NCI-H2081 treated with DMSO at 0.1 percent for 48 hours (cell line): ENCODE data around the gene ZYG11B.
"Not testable (repeated sequence)": the region's sequence is repeated elsewhere in the genome, so short reads cannot be mapped to it uniquely, and the experiment has no call there.

Experiments
- DNase-seq: peaks from one replicate; lab custom pipeline; 2025; lab: John Stamatoyannopoulos, UW

The ZYG11B gene

DNA sequence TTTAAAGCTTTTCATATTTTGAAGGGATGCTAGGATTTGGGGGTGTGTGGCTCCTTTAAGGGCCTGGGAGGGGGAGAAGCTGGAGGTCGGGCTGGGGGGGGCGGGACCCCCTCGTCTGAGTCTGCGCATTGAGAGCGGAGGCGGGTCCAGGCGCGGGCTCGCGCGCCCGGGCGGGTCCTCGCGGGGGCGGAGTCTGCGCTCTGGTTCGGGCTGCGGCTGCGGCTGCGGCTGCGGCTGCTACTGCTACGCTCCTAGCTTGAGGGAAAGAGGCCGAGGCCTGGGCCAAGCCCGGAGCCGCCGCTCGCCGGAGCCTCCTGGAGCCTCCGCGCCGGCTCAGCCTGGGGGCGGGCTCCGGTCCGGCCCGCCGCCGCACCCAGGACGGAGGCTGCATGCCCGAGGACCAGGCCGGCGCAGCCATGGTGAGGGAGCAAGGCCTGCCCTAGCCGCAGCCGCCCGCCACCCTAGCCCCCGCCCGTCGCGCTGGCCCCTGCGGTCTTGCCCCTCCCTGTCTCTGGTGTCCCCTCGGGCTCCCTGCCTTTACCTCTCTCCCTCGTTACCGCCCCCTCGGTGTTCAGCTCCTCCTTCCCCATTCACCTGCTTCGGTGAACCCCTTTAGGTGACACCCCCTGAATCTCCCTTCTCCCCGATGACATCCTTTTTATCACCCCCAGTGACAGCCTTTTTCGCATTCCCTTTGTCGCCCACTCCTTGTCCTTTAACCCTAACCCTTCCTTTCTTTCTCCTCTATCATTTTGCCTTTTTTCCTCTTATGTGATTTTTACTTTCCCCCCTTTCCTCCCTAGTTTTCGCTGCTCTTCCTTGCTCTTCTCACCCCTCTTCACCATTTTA lies at the start of gene ZYG11B:
TSS of gene ZYG11B (plus strand) at position 189 of the 849 bp plus-strand sequence. CDS start at position 390, 201 bp downstream.
- peak; percentile 67 for DNase-seq

- no peak for DNase-seq
These were observed 49.0 kb upstream of the ZYG11B start for GRCh38 chr1:52677076-52677806.

DNA sequence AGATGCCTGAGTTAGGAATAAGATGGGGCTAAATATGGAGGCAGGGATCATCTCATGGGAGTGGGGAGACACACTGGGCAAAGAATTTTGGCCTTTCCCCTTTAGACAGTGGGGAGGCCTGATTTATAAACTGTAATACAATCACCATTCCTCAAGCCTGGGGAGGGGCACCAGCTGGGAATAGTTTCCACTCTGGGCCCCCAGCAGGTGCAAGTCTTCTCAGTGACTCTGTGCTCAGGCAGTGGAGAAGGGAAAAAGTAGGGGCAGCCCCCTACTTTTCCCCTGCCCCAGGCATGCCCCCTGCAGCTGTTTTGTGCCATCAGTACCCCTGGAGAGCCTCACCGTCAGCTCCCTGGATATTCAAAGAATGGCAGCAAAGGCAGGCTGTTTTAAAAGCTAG lies 47.2 kb upstream of the ZYG11B start:
- no peak for DNase-seq

DNA sequence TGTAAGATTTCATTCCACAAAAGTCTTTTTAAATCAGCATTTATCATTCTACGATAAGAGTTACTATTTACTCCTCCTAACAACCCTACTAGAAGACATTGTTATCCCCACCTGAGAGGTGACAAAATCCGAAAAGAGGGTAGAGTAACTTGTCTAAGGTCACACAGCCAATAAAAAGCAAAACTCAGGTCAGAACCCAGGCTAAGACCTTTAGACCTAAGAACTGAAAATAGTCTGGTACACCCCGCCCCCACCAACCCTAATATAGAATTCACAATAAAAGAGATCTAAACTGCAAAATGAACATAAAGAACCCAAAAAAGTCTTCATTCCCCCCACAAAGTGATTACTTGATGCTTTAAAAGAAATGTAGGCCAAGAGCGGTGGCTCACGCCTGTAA lies 46.8 kb upstream of the ZYG11B start:
- DNase-seq: no peak

GRCh38 chr1:52680353-52680752 lies 45.9 kb upstream of the ZYG11B start:
- DNase-seq: no peak

DNA sequence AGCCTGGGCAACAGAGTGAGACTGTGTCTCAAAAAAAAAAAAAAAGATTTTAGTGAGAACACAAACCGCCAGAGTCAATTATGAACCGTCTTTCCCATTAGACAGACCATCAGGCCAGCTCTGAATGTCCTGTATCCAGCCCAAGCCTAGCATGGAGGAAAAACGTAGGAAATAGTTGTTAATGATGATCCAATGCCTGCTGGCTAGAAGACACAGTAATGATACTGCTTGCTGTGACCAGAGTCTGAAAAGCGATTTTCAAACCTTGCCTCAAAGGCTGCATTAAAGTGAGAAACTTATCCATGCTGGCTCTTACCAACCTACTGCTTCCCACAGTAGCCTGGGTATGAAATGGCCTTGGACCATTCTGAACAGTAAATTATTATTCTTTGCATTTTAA lies 45.1 kb upstream of the ZYG11B start:
- DNase-seq: no peak

DNA sequence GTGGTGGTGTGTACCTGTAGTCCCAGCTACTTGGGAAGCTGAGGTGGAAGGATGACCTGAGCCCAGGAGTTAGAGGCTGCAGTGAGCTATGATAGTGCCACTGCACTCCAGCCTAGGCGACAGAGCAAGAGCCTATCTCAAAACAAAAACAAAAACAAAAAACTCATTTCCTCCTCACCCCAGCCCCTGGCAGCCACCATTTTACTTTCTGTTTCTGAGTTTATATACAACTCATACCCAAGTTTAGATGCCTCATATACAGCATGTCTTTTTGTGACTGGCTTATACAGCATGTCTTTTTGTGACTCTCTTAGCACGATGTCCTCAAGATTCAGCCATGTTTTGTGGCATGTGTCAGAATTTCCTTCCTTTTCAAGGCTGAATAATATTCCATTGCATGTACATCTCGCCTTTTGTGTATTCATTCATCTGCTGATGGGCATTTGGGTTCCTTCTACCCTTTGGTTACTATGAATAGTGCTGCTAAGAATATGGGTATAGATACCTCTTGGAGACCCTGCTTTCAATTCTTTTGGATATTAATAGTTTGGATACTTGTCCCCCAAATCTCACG lies 42.8 kb upstream of the ZYG11B start:
- no peak for DNase-seq

GRCh38 chr1:52684545-52684944 lies 41.7 kb upstream of the ZYG11B start:
- DNase-seq: no peak

DNA sequence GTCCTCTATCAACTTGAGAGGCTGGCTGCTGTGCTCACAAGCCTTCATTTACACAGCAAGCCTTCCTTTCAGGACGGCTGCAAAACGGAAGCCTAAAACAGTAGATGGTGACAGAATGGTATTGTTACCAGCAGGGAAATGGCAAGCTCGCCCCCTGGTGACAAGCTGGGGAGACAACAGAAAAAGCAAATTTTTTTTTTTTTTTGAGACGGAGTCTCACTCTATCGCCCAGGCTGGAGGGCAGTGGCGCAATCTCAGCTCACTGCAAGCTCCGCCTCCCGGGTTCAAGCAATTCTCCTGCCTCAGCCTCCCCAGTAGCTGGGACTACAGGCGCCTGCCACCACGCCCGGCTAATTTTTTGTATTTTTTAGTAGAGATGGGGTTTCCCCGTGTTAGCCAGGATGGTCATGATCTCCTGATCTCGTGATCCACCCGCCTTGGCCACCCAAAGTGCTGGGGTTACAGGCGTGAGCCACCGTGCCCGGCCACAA lies 39.9 kb upstream of the ZYG11B start:
- peak; percentile 17 for DNase-seq

DNA sequence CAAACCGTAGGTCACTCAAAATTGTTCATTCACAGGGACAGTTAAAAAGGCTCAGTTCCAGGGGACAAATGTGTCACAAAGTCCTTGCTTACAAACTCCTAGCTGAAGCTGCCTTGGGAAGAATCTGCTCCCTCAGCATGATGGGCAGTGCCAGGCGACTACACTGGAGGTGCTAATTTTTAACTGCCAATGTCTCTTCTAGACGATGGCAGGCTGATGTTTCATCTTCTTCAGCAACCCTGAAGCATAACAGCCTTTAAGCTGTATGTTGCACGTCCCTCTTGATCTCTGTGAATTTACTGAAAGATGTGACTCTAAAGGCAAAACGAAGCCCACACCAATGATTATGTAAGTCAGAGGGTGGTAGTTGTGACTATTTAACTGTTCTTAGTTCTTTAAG lies 39.4 kb upstream of the ZYG11B start:
- no peak for DNase-seq

GRCh38 chr1:52691821-52692220 lies 34.4 kb upstream of the ZYG11B start:
- no peak for DNase-seq

DNA sequence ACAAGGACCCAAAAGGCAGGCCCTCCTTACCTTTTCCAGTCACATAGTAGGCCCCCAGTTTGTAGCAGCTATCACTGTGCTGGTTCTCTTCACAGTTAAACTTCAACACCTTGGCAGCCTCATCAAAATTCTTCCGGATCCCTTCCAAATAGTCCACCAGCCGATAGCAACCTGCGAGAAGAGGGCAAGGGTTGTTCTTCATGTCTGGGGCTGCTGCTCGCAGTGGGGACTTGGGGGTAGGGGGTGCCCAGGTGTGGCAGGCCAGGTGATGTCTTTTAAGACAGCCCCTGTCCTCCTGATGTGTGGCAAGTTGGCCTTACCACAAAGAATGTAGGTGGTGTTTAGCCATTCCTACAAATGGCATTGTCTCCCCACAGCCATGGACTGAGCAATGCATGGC lies 33.6 kb upstream of the ZYG11B start:
- DNase-seq: no peak

DNA sequence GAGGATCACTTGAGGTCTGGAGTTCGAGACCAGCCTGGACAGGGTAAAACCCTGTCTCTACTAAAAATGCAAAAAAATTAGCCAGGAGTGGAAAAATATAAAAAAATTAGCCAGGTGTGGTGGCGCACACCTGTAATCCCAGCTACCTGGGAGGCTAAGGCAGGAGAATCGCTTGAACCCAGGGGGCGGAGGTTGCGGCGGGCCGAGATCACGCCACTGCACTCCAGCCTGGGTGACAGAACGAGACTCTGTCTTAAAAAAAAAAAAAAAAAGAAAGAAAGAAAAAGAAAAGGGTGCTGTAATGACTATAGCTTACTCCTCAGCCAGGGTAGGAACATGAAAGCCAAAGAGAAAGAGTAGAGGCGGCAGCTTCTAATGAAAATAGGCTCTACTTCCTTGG lies 32.9 kb upstream of the ZYG11B start:
- DNase-seq: not testable (repeated sequence)

DNA sequence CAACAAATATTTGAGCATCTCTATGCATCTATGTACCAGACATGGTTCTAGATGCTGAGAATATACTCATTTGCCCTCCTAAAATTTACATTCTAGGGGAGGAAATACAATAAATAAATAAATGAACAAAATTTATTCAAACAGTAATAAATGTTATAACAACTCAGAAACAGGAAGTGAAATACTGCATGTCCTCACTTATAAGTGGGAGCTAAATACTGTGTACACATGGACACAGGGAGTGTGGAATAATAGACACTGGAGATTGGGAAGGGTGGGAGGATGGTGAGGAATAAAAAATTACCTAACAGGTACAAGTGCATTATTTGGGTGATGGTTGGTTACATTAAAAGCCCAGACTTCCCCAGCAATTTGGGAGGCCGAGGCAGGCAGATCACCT lies 32.4 kb upstream of the ZYG11B start:
- DNase-seq: no peak

DNA sequence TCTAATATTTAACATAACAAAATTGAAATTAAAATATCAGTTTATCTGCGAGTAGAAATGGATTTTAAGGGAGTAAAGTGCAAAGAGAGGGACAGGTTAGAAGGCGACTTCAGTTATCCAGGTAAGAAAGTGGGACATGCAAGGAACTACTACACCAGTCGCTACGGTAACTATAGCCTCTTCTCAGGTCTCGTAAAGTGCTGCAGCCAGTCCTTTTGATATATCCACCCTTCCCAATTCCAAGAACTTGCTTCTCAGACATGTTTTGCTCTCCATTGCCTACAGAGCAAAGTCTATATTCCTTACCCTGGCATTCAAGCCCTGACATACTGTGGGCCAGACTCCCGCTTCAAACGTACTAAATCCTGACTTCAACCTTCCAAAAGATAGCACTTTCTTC lies 30.6 kb upstream of the ZYG11B start:
- no peak for DNase-seq

- DNase-seq: peak; percentile 46
These were observed 28.2 kb upstream of the ZYG11B start, which contains the start of gene COA7 for GRCh38 chr1:52697795-52698674. COA7 (minus strand) TSS chr1:52698347; CDS start chr1:52698326, 21 bp downstream.

DNA sequence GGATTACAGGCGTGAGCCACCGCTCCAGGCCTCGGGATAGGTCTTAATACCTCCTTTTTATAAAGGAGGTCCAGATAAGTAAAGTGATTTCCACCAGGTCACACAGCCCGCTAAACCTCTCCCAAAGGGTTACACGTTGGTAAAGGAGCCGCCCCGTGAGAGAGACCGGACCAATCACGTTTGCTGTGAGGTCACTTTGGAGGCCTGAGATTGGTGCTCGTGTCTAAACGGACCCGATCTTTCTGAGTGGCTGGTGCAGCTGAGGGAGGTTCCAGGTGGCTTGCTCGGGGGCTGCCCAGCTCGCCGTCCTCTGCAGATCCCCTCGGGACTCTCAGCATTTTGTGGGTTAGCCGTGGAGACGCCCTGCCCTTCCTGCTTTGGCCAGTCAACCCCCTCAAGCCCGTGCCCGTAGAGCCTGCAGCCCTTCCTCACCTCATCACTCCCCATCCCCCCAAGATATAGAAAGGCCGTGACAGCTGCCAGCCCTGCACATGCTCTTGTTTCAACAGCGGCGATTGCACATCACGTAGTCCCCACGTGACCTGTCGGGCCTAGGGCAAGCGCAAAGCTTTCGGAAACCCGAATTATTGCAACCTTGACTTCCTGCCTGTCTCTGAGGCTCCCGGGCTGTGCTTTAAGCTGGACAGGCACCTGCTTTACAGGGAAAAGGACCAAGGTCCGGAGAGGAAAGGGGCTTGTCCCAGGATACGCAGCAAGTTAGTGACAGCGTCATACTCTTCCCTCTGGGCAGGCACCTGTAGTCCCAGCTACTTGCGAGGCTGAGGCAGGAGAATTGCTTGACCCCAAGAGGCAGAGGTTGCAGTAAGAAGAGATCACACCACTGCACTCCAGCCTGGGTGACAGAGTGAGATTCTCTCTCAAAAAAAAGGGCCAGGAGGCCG lies 23.1 kb upstream of the ZYG11B start:
- no peak for DNase-seq

- no peak for DNase-seq
These were observed 20.1 kb upstream of the ZYG11B start for GRCh38 chr1:52706136-52706670.

DNA sequence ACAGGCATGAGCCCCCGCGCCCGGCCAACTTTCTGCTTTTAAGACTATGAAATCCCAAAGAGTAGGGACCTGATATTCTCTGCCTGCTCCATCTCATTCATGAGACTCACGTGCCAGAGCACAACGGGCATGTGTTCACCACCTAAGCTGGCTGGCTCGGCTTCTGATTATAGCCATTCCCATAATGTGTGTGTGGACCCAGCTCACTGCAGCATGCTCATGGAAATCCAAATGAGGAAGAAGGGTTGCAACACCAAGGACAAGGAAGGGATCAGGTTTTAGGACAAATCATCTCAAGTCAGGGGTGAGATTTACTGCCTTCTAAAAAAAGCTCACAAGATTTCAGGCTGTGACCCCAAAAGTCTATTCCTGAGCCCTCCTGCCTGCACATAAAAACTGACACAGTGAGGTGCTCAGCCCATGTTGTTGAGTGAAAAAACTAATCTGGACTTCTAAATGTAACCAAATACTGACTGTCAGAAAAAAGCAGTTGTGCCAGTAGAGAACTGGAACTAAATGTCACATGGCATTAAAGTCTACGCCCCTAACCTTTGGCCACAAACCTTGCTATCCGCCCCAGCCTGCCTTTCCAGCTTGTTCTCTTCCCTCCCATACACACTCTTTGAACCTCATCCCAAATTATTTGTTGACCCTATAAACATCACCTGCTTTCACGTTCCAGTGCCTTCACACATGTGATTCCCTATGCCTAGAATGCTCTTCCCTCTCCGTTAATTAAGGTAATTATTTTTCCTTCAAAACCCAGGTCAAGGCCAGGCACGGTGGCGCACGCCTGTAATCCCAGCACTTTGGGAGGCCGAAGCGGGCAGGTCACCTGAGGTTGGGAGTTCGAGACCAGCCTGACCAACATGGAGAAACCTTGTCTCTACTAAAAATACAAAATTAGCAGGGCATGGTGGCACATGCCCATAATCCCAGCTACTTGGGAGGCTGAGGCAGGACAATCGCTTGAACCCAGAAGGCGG lies 19.0 kb upstream of the ZYG11B start:
- DNase-seq: no peak
